Upper lobe of left lung (tissue), 4 donors: Measurements from ENCODE around the gene PLA2G5.

Experiments used
- POLR2A ChIP-seq, 4 donors: fragments of 450-650 bp; IDR thresholded peaks; one replicate each; pipeline ENCODE4 v1.5.1; 2016 to 2017; ENCODE audit warnings: antibody characterized with exemption in 4 of 4, mild to moderate bottlenecking in 2 of 4
- POLR2AphosphoS5 ChIP-seq, 2 donors: sonication (generic); formaldehyde crosslinking; IDR thresholded peaks; one replicate each; pipeline ENCODE4 v1.5.1; 2017; ENCODE audit warnings: antibody characterized with exemption in 2 of 2
- TF ChIP-seq, protein P1 (sequence below), 6 experiments: fragments of 450-650 bp in 4 of 6; fragments of 200-600 bp in 2 of 6; sonication (generic) in 2 of 6; IDR thresholded peaks; one replicate each; pipeline ENCODE4 v1.5.1; 2016 to 2019; ENCODE audit warnings: antibody characterized with exemption in 6 of 6

GRCh38 chr1:20093303-20093702 lies 23.3 kb downstream of the PLA2G5 start:
- TF ChIP-seq, protein P1, sequence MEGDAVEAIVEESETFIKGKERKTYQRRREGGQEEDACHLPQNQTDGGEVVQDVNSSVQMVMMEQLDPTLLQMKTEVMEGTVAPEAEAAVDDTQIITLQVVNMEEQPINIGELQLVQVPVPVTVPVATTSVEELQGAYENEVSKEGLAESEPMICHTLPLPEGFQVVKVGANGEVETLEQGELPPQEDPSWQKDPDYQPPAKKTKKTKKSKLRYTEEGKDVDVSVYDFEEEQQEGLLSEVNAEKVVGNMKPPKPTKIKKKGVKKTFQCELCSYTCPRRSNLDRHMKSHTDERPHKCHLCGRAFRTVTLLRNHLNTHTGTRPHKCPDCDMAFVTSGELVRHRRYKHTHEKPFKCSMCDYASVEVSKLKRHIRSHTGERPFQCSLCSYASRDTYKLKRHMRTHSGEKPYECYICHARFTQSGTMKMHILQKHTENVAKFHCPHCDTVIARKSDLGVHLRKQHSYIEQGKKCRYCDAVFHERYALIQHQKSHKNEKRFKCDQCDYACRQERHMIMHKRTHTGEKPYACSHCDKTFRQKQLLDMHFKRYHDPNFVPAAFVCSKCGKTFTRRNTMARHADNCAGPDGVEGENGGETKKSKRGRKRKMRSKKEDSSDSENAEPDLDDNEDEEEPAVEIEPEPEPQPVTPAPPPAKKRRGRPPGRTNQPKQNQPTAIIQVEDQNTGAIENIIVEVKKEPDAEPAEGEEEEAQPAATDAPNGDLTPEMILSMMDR (IDR thresholded peaks at IDR 0.05): no peak
- TF ChIP-seq POLR2A (IDR thresholded peaks at IDR 0.05): no peak
- no peak for TF ChIP-seq POLR2AphosphoS5 (IDR thresholded peaks at IDR 0.05)
